NCI-H2107 (cell line): Measurements from ENCODE around the gene PIK3R1.
A peak's percentile ranks its signal among the peaks of the same experiment; 100 is the strongest.

Experiments used
- DNase-seq: peaks from one replicate; lab custom pipeline; 2025; lab: John Stamatoyannopoulos, UW

The PIK3R1 gene

DNA sequence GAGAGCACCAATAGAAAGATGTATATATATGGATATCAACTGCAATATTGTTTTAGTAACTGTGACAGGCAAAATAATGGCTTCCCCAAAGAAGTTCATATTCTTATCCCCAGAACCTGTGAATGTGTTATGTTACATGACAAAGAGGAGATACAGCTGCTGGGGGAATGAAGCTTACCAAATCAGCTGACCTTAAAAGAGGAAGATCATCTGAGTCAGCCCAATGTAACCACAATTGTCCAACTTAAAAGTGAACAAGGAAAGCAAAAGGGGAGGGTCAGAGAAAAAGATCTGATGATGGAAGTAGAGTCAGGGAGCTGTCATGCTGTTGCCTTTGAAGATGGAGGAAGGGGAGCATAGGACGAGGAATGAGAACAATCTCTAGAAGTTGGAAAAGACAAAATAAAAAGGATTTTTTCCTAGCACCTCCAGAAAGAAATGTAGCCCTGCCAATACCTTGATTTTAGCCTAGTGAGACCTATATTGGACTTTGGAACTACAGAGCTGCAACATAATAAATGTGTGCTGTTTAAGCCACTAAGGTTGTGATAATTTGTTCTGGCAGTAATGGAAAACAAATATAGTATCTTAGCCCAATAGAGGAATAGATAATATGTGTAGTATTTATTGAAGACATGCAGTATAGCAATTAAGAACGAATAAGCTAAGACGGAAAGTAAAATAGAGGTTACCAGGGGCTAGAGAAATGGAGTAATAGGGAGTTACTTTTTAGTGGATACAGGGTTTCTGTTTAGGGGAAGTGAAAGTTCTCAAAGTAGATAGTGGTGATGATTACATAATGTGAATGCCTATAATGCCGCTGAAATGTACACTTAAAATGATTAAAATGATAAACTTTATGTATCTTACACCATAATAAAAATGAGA, 115.9 kb downstream of the PIK3R1 start:
- DNase-seq, result no peak

DNA sequence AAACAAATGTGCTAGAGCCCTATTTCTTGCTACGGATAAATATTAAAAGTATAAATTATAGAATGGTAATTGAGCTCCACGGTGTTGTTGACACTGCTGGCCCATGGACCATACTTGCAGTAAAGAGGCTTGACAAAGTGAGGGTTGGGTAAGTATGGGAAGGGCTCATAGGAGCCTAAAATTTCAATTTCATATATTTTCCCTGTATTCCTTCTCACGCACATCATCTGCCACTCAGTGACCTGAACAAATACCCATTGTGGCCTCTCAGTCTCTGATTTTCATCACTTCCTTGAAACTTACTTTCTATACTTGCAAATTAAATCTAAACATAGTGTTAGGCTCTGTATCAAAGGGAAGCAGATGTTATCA, 116.5 kb downstream of the PIK3R1 start:
- no peak for DNase-seq

DNA sequence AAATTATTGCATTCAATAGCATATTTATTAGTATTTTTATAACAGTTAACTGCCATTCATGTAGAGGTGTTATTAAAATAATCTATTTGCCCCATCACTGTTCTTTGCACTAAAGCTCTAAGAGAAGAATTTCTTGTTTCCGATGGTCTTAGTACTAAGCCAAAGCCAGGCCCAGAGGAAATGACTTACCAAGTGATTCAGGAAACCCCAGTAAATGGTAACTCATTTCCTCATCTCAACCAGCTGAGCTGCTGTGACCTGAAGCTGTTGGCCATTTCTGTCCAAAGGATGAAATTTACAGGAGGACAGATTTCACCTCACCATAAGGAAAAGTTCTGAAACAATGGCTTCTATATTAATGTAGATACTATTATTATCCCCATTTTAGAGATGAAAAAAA, 117.0 kb downstream of the PIK3R1 start:
- no peak for DNase-seq

DNA sequence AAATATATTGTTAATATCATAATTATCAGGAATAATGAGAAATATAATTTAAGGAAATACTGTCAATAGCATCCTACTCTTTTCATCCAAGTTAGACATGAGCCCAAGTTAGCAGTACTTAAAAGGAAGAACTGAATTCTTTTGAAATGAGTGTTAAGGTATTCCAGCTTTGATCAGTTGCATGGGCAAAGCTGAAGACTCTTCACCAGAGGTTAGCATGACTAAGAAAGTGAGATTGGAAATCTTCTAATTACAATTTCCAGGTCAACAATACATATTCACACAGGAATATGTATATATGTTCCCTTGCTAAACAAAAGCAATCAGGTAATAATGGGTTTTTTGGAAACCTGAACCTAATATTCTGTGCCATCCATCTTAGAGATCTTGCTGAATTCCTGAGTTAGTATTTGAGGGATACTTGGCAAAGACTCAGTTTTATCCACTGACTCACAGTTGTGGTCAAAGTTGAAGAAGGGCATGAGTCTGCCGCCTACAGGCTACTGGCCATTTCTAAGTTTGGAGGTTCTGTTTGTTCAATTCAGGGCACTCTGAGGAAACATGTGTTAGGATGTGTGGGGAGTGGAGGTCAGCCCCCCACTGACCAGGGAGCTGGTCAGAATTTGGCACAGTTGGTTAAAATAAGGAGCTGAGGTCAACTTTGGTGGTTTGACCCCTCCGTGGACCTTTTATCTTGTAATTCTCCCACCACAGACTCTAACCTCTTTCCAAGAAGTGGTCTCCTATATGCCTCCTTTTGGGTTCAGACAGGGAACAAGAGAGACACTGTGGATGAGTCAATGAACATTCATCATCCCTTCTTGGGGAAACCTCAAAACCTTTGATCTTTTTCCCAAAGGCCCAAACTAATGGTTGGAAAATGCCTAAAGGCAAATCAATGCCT, 118.3 kb downstream of the PIK3R1 start:
- no peak for DNase-seq

DNA sequence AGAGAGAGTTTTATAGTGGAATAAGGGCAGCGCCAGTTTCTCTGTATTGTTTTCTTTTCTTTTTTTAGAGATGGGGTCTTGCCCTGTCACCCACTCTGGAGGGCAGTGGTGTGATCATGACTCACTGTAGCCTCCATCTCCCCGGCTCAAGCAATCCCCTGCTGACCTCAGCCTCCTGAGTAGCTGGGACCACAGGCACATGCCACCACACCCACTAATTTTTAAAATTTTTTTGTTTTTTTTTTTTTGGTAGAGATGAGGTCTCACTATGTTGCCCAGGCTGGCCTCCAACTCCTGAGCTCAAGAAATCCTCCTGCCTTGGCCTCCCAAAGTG, 119.0 kb downstream of the PIK3R1 start:
- no peak for DNase-seq

DNA sequence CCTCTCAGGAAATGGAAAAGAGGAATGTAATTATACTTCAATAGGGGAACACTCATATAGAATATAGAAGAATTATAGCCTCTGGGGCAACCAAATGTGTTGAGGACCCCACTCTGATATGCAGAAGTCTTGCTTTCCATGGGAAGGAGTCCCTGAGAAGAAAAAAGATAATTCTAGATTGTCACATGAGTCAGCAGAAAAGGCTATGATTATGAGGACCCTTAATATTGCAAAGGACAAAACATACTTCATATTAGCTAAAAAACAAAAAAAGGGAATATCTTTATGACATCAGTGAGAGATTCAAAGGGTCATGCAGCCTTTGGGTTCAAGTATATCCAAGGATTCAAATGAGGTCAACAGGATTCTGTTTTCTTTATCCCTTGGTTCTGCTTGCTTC, 119.5 kb downstream of the PIK3R1 start:
- DNase-seq, result no peak

DNA sequence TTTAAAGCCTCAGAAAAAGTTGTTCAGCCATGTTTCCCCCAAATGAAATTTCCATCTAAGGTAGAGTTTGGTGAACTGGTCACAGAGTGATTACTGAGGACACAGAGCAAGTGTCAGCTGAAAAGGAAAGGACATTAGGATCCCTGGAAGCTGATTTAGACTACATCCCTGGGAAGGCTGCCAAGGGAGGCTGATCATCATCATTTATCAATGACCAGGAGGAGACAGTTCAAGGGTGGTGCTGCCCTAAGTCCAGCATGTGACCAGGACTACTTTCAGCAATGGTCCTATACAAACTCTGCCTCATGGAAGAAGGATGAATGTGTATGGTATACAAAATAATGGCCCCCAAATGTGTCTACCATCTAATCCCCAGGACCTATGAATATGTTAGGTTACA, 120.6 kb downstream of the PIK3R1 start:
- no peak for DNase-seq

DNA sequence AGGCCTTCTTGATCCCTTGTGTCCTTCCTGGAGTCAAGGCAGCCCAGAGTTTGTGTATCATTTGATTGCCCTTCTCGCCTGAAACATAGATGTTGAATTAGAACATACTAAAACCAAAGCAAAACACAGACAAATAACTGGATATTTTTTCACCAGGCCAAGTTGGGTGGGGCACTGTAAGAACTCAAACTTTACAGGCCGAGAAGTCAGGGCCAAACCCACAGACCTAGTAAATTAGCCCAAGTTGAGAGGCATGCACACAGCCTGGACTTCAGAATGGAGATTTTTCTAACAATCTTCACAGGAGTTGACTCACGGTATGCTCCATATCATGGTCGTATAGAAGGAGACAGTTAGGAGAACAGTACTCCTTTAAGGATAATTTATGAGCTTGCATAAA, 121.7 kb downstream of the PIK3R1 start:
- DNase-seq, result no peak

DNA sequence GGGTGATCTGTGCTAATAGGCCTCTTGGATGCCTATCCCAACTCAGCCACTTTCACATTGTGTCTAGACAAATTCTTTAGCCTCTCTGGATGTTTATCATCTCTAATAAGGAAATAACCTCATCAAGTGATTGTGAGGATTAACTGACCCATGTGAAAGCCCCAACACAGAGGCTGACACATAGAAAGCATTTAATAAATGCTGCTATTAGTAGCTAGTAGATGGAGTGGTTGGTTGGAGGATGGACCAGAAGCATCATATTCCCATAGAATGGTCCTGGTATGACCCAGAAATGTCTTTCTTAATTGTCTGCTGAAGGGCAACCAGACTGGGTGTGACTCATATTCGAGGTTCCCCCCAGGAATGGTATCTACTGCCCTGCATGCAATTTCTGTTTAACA, 124.4 kb downstream of the PIK3R1 start:
- no peak for DNase-seq

DNA sequence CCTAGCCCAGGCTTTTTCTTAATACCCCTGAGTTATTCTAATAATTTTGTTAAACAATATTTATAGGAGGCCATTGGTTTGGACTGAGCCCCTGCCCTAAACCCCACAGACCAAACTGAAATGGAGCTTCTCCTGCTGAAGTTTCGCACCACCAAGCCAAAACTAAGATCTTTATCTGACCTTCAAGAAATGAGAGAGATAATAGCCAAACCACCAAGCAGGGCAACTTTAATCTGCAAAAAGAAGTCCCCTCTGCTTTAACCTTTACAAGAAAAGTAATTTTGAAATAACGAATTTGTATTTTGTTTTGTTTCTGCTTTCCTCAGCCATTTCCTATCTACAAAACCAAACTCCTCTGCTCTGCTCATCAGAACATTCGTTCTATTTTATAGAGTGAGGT, 125.5 kb downstream of the PIK3R1 start:
- DNase-seq, result no peak

DNA sequence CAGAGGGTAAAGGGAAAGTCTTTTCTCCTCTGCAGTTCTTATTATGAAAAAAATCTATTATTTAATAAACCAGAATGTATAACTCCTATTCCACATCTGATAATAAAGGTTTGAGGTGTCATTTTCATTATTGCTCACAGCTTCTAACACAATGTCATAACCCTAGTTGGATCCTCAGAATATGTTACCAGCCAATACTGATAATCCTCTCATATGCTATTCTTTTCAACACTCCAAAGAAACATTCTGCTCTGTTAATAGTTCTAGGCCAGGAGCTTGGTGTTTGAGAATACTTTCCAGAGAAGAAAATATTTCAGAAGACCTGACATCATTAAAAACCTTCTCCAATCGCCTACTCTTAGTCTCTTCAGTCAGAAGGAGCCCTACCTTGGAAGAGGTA, 127.1 kb downstream of the PIK3R1 start:
- DNase-seq, result no peak

DNA sequence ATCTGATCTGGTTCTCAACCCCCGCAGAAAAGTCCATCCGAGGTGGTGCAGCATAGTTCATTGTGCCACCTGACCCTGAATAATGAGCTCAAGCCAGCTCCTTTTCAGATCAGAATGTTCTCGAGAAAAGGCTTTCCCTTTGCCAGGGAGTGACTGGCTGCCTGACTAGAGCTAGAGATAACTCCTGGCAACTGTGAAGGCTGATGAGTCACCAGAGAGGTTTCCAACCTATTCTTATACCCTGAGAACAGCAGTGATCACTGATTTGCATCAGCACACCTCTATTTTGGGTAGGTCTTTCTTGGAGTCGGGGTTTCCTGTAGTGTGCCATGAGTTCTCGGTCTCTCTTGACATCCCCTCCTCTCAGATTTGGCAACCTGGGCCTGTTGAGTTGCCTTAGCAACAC, 127.9 kb downstream of the PIK3R1 start:
- no peak for DNase-seq

DNA sequence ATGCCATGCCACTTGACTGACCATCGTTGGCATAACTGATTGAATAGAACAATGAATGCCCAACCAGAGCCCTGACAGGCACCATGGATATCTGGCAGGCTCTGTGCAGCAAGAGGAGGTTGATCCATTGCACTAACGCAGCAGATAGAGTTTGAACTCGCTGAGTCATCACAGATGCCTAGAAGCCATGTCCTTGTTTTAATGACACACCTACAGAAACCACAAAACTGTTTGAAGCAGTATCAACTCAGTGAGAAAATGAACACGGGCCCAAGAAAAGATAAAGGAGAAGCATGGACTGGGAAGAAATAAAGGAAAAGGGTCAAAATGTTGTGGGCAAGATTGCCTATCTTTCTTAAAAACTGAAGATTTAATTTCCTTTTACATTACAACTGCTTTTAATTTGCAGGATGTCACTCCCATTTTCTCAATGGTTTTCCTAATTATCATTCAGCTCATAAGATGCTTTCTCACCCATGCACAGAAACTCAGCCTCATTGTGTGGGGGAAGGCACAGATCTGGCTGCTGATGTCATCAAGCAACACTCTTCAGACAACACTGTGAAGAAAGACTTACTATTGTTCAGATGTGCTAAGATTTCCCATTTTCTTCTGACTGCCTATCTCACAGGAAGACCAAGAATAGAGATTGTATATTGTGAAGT, 129.0 kb downstream of the PIK3R1 start:
- peak; percentile 2 for DNase-seq

DNA sequence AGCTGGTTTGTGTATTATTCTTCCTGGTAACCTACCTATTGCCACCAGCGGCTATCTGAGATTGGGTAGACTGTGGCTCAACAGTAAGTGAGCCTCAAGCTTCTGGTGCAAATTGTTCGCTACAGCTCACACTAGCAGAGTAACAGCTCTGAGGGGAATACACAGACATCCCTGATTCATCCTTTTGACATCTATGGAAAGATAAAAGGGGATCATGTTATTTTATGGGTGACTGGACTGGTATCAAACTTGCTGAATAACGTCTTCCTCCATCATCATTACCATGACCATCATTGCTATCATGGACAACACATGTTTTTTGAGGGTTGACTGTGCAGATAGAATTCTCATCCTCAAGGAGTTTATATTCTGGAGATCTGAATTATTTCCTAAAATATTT, 129.6 kb downstream of the PIK3R1 start:
- DNase-seq, result no peak

DNA sequence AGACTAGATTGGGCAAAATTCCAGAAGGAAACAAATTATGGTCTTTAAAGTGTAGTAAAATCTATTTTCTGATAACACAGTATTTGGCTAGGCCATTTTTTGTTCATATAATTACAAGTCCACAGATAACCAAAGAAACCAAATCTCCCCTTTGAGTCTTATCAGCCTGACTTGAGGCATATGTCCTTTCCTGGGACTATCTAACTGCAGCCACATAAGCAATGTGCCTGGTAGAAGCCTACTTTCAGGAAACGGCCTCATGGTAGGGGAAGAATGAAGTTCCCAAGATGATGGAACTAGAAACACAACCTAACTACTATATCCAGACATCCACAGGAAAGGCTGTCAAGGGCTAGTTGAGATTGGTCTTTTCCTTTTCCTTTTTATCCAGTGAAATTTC, 130.0 kb downstream of the PIK3R1 start:
- DNase-seq, result no peak

DNA sequence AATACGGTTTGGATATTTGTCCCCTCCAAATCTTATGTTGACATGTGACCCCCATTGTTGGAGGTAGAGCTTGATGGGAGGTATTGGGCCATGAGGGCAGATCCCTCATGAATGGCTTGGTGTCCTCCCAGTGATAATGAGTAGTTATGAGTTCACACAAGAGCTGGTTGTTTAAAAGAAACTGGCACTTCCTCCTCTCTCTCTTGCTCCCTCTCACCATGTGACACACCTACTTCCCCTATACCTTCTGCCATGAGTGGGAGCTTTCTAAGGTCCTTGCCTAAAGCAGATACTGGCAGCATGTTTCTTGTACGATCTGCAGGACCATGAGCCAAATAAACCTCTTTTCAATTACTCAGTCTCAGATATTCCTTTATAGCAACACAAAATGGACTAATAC, 132.0 kb downstream of the PIK3R1 start:
- no peak for DNase-seq

DNA sequence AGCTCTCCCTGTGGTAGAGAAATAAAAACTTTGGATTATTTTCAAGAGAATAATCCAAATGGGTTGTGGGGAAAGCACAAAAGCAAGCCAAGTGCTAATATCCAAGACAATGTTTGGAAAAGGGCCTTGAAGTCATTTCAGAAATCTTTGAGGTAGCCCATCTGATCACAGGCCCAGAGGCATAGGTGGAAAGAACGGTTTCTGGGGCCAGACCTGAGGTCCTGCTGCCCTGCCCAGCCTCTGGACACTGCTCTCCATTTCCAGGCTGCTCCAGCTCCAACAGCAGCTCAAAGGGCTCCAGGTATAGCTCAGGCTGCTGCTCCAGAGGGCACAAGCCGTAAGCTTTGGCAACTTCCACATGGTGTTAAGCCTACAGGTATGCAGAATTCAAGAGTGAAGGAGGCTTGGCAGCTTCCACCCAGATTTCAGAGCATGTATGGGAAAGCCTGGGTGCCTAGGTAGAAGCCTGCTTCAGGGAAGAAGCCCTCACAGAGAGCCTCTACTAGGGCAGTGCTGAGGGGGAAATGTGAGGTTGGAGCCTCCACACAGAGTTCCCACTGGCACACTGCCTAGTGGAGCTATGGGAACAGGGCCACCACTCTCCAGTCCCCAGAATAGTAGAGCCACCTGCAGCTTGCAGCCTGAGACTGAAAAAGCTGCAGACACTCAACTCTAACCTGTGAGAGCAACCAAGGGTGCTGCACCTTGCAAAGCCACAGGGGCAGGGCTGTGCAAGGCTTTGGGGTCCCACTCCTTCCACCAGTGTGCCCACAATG, 133.1 kb downstream of the PIK3R1 start:
- DNase-seq, result no peak

DNA sequence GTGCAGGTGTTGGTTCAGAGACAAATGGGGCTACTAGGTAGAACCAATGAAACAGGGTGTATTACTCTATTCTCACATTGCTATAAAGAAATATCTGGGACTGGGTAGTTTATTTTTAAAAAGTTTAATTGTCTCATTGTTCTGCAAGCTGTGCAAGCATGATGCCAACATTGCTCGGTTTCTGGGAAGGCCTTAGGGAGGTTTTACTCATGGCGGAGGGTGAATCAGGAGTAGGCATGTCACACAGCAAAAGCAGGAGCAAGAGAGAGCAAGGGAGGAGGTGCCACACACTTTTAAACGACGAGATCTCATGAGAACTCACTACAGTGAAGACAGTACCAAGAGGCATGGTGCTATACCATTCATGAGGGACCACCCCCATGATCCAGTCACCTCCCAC, 134.6 kb downstream of the PIK3R1 start:
- DNase-seq, result no peak
